ENCODE results near the gene EEF1A2.

- TF ChIP-seq CTCF (IDR thresholded peaks at IDR 0.05; ENCODE audit: insufficient read depth, low read depth, low read length) (no peak), EZH2 (IDR thresholded peaks at IDR 0.05; ENCODE audit: insufficient read depth, low read length) (no peak)
These were observed 42.2 kb downstream of the EEF1A2 start for GRCh38 chr20:63456429-63457284.

Data from astrocyte (in vitro differentiated cells and primary cell).